Type B pancreatic cell (in vitro differentiated cells): Measurements from ENCODE around the gene EPB41L5. TPM values are rescaled to one million over a fixed set of nuclear protein-coding genes. Genes with fewer than 3 reads are reported as not detected.
"Not testable (repeated sequence)": the region's sequence is repeated elsewhere in the genome, so short reads cannot be mapped to it uniquely, and the experiment has no call there.

ENCODE experiments used
- DNase-seq: peaks from one replicate; pipeline ENCODE4 v3.0.0; 2021; ENCODE audit warnings: mixed read lengths; ENCODE audit not compliant: unreplicated experiment; ENCODE audit errors: extremely low spot score
- H3K27ac Mint-ChIP-seq: 2 replicates; pipeline ENCODE4 v1.8.0; 2021; ENCODE audit warnings: mild to moderate bottlenecking, mixed read lengths
- H3K27me3 Mint-ChIP-seq: 2 replicates; pipeline ENCODE4 v1.8.0; 2021; ENCODE audit warnings: mixed read lengths
- H3K36me3 Mint-ChIP-seq: 2 replicates; pipeline ENCODE4 v1.8.0; 2021; ENCODE audit warnings: mixed read lengths
- H3K4me1 Mint-ChIP-seq: one replicate; pipeline ENCODE4 v1.8.0; 2021; ENCODE audit warnings: mixed read lengths; ENCODE audit not compliant: unreplicated experiment
- H3K4me3 Mint-ChIP-seq: 2 replicates; pipeline ENCODE4 v1.8.0; 2021; ENCODE audit warnings: mild to moderate bottlenecking, mixed read lengths
- H3K9me3 Mint-ChIP-seq: 2 replicates; pipeline ENCODE4 v1.8.0; 2021; ENCODE audit warnings: mixed read lengths
- CTCF ChIP-seq: fragments of 200-600 bp; sonication (generic); conservative IDR thresholded peaks from 2 replicates; pipeline ENCODE4 v1.5.0; 2021; ENCODE audit warnings: antibody characterized with exemption, mild to moderate bottlenecking
- total RNA-seq: library from RNA; stranded (reverse); gene quantifications from 2 replicates; pipeline ENCODE4 v1.2.1, GENCODE V29; 2021; ENCODE audit warnings: low replicate concordance

Gene EPB41L5
- total RNA-seq, 1 donor from 2014 or later, result 37.6 TPM

- no peak for TF ChIP-seq CTCF
- H3K27ac Mint-ChIP-seq, result no peak overlapping the region
Measured at GRCh38 chr2:120034027-120034426, 21.1 kb downstream of the EPB41L5 start.

GRCh38 chr2:120034621-120035020 lies 21.7 kb downstream of the EPB41L5 start:
- Mint-ChIP-seq H3K27me3 (no peaks in the 10 kb centered on the region), H3K36me3 (peaks cover 13% of the 10 kb centered on the region), H3K27ac (no peak overlapping the region), H3K9me3 (peaks cover 5% of the 10 kb centered on the region), H3K4me1 (peaks cover 24% of the 10 kb centered on the region), H3K4me3 (no peak overlapping the region)
- TF ChIP-seq CTCF, result no peak
- no peak for DNase-seq

More at GRCh38 chr2:120034027-120034426, 21.1 kb downstream of the EPB41L5 start:
- peaks cover 25% of the 10 kb centered on the region for H3K4me1 Mint-ChIP-seq
- H3K27me3 Mint-ChIP-seq, result no peaks in the 10 kb centered on the region
- H3K4me3 Mint-ChIP-seq, result no peak overlapping the region
- H3K9me3 Mint-ChIP-seq, result peaks cover 3% of the 10 kb centered on the region
- no peak for DNase-seq
- peaks cover 14% of the 10 kb centered on the region for H3K36me3 Mint-ChIP-seq

- no peak overlapping the region for H3K4me3 Mint-ChIP-seq
- no peak overlapping the region for H3K27ac Mint-ChIP-seq
- DNase-seq, result no peak
- H3K9me3 Mint-ChIP-seq, result peaks cover 5% of the 10 kb centered on the region
- TF ChIP-seq CTCF, result no peak
- peaks cover 16% of the 10 kb centered on the region for H3K4me1 Mint-ChIP-seq
- H3K27me3 Mint-ChIP-seq, result no peaks in the 10 kb centered on the region
- peaks cover 8% of the 10 kb centered on the region for H3K36me3 Mint-ChIP-seq
Measured at GRCh38 chr2:120036145-120036544, 23.3 kb downstream of the EPB41L5 start.

GRCh38 chr2:120037995-120038541 lies 25.2 kb downstream of the EPB41L5 start:
- no peak for TF ChIP-seq CTCF
- no peak for DNase-seq
- H3K4me1 Mint-ChIP-seq, result peaks cover 16% of the 10 kb centered on the region
- H3K4me3 Mint-ChIP-seq, result no peak overlapping the region
- peaks cover 17% of the 10 kb centered on the region for H3K36me3 Mint-ChIP-seq
- peaks cover 5% of the 10 kb centered on the region for H3K9me3 Mint-ChIP-seq
- no peak overlapping the region for H3K27ac Mint-ChIP-seq
- no peaks in the 10 kb centered on the region for H3K27me3 Mint-ChIP-seq

- Mint-ChIP-seq H3K36me3 (peaks cover 35% of the 10 kb centered on the region), H3K4me3 (no peak overlapping the region), H3K4me1 (no peaks in the 10 kb centered on the region), H3K9me3 (peaks cover 5% of the 10 kb centered on the region), H3K27me3 (no peaks in the 10 kb centered on the region), H3K27ac (no peak overlapping the region)
- DNase-seq, result no peak
- TF ChIP-seq CTCF, result no peak
Measured at GRCh38 chr2:120042359-120042758, 29.5 kb downstream of the EPB41L5 start.

- TF ChIP-seq CTCF, result no peak
- H3K4me1 Mint-ChIP-seq, result no peaks in the 10 kb centered on the region
- DNase-seq, result no peak
- peaks cover 46% of the 10 kb centered on the region for H3K36me3 Mint-ChIP-seq
- no peak overlapping the region for H3K4me3 Mint-ChIP-seq
- H3K9me3 Mint-ChIP-seq, result peaks cover 8% of the 10 kb centered on the region
- no peak overlapping the region for H3K27ac Mint-ChIP-seq
- no peaks in the 10 kb centered on the region for H3K27me3 Mint-ChIP-seq
Measured at GRCh38 chr2:120044336-120044735, 31.5 kb downstream of the EPB41L5 start.

GRCh38 chr2:120045775-120046174 lies 32.9 kb downstream of the EPB41L5 start:
- DNase-seq, H3K4me1 Mint-ChIP-seq, H3K27ac Mint-ChIP-seq, H3K4me3 Mint-ChIP-seq, H3K27me3 Mint-ChIP-seq: not testable (repeated sequence)
- Mint-ChIP-seq H3K36me3 (peaks cover 59% of the 10 kb centered on the region), H3K9me3 (peaks cover 11% of the 10 kb centered on the region)

- H3K4me1 Mint-ChIP-seq, H3K27ac Mint-ChIP-seq, H3K4me3 Mint-ChIP-seq, H3K27me3 Mint-ChIP-seq, DNase-seq: not testable (repeated sequence)
- peaks cover 11% of the 10 kb centered on the region for H3K9me3 Mint-ChIP-seq
- peaks cover 57% of the 10 kb centered on the region for H3K36me3 Mint-ChIP-seq
Measured at GRCh38 chr2:120046252-120046651, 33.4 kb downstream of the EPB41L5 start.
